ENCODE measurements around the gene LBX2. TPM values are rescaled to one million over a fixed set of nuclear protein-coding genes. Genes with fewer than 3 reads are reported as not detected.

The LBX2 gene
- total RNA-seq, 1 donor from 2014 or later: 0.51 TPM

Other genes with a start within 250 kb of the LBX2 start
- 3.6 TPM for gene SLC4A5, start 156.2 kb downstream of the LBX2 start, total RNA-seq
- 233 TPM for gene DCTN1, start 119.3 kb downstream of the LBX2 start, total RNA-seq
- gene C2orf81, start 78.0 kb downstream of the LBX2 start, total RNA-seq: 1.1 TPM
- gene WDR54, start 77.9 kb downstream of the LBX2 start, total RNA-seq: 2.6 TPM
- gene RTKN, start 57.7 kb downstream of the LBX2 start, total RNA-seq: 18.5 TPM
- gene INO80B, start 44.5 kb downstream of the LBX2 start, total RNA-seq: 18.0 TPM
- gene WBP1, start 41.2 kb downstream of the LBX2 start, total RNA-seq: 47.7 TPM
- 20.6 TPM for gene MOGS, start 34.2 kb downstream of the LBX2 start, total RNA-seq
- 134 TPM for gene MRPL53, start 26.9 kb downstream of the LBX2 start, total RNA-seq
- 8.0 TPM for gene CCDC142, start 16.6 kb downstream of the LBX2 start, total RNA-seq
- 11.2 TPM for gene TTC31, start 16.5 kb downstream of the LBX2 start, total RNA-seq
- gene PCGF1, start 8.1 kb upstream of the LBX2 start, total RNA-seq: 11.4 TPM
- not detected for gene TLX2, start 14.8 kb upstream of the LBX2 start, total RNA-seq
- gene DQX1, start 26.6 kb upstream of the LBX2 start, total RNA-seq: not detected
- 50.0 TPM for gene AUP1, start 30.1 kb upstream of the LBX2 start, total RNA-seq
- 25.0 TPM for gene HTRA2, start 30.3 kb upstream of the LBX2 start, total RNA-seq
- gene LOXL3, start 54.3 kb upstream of the LBX2 start, total RNA-seq: 2.8 TPM
- 3.9 TPM for gene DOK1, start 55.1 kb upstream of the LBX2 start, total RNA-seq
- gene M1AP, start 148.7 kb upstream of the LBX2 start, total RNA-seq: not detected
- gene SEMA4F, start 154.6 kb upstream of the LBX2 start, total RNA-seq: 3.0 TPM

Data from cardiac septum (tissue), 1 donor.